ENCODE measurements around the gene TAF3. TPM values are rescaled to one million over a fixed set of nuclear protein-coding genes. Genes with fewer than 3 reads are reported as not detected.
A peak's percentile ranks its signal among the peaks of the same experiment; 100 is the strongest.
"Not testable (repeated sequence)": the region's sequence is repeated elsewhere in the genome, so short reads cannot be mapped to it uniquely, and the experiment has no call there.

The TAF3 gene
- total RNA-seq, 1 donor from 2014 or later: 4.8 TPM

DNA sequence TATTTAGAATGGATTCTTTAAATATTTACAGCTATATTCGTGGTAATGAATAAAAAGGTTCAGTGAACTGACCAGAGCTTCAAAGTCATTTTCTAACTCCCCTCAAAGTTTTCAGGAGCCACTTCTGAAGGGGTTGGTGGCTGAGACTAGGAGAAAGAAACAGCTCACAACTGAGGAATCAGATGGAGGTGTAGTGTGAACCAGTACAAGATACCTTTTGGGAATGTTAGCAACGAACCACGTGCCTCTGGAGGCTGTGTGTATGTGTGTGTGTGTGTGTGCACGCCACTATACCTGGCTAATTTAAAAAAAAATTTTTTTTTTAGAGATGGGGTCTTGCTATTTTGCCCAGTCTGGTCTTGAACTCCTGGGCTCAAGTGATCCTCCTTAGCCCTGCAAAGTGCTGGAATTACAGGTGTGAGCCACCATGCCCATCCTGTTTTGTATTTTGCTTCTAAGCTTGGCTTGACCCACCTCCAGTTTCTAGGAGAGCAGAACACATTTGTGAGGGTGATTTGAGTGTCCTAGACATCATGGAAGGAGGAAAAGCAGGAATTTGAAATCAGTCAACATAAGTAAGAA, 9.5 kb upstream of the TAF3 start:
- no peak for DNase-seq (ENCODE audit: low read depth)
- TF ChIP-seq, protein P1, sequence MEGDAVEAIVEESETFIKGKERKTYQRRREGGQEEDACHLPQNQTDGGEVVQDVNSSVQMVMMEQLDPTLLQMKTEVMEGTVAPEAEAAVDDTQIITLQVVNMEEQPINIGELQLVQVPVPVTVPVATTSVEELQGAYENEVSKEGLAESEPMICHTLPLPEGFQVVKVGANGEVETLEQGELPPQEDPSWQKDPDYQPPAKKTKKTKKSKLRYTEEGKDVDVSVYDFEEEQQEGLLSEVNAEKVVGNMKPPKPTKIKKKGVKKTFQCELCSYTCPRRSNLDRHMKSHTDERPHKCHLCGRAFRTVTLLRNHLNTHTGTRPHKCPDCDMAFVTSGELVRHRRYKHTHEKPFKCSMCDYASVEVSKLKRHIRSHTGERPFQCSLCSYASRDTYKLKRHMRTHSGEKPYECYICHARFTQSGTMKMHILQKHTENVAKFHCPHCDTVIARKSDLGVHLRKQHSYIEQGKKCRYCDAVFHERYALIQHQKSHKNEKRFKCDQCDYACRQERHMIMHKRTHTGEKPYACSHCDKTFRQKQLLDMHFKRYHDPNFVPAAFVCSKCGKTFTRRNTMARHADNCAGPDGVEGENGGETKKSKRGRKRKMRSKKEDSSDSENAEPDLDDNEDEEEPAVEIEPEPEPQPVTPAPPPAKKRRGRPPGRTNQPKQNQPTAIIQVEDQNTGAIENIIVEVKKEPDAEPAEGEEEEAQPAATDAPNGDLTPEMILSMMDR (IDR thresholded peaks at IDR 0.05; ENCODE audit: insufficient read depth, low read length, poor library complexity, severe bottlenecking): no peak
- H3K4me3 ChIP-seq (ENCODE audit: low read depth, low read length): no peak overlapping the region
- peaks cover 1% of the 10 kb centered on the region for H3K36me3 ChIP-seq (ENCODE audit: control insufficient read depth, insufficient read depth, low read length)
- no peaks in the 10 kb centered on the region for H3K27me3 ChIP-seq (ENCODE audit: control insufficient read depth, insufficient read depth, low read length)

DNA sequence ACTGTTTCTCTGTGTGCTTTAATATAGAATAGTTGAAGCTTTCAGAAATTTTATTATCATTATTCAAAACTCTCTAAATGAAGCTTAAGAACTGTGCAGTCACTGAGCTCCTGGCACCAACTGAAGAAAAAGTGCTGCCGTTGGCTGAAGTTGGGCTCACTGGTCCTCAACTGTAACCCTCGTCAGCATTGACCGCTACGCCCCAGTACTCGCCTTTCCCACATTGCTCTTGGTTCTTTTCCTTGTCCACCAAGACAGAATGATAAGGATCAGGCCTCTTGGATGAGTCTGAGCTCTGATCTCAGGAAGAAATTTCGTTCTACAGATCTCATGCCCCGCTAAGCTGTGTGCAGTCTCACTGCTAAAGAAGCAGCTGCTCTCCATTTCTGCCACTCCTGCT, 7.9 kb upstream of the TAF3 start:
- Histone ChIP-seq H3K27me3 (ENCODE audit: control insufficient read depth, insufficient read depth, low read length) (no peaks in the 10 kb centered on the region), H3K4me3 (ENCODE audit: low read depth, low read length) (no peak overlapping the region), H3K36me3 (ENCODE audit: control insufficient read depth, insufficient read depth, low read length) (no peaks in the 10 kb centered on the region)
- TF ChIP-seq, protein P1 (IDR thresholded peaks at IDR 0.05; ENCODE audit: insufficient read depth, low read length, poor library complexity, severe bottlenecking): no peak
- no peak for DNase-seq (ENCODE audit: low read depth)

DNA sequence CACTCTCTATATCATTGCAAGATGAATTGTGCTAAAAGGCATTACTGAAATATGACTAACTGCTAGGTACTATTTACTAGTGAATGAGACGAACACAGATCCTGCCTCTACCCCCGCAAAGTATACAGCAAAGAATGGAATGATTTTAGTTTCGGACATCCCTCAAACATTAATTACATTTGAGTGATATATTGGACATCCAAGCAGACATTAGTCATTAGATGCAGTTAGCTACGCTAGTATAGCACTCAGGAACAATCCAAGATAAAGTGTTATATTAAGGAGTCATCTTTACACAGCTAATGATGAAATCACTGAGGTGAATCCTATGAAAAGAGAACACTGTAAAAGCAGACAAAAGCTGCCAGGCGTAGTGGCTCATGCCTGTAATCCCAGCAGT, 7.3 kb upstream of the TAF3 start:
- TF ChIP-seq, protein P1 (IDR thresholded peaks at IDR 0.05; ENCODE audit: insufficient read depth, low read length, poor library complexity, severe bottlenecking): no peak
- DNase-seq (ENCODE audit: low read depth): no peak
- Histone ChIP-seq H3K36me3 (ENCODE audit: control insufficient read depth, insufficient read depth, low read length) (no peaks in the 10 kb centered on the region), H3K27me3 (ENCODE audit: control insufficient read depth, insufficient read depth, low read length) (no peaks in the 10 kb centered on the region), H3K4me3 (ENCODE audit: low read depth, low read length) (no peak overlapping the region)

DNA sequence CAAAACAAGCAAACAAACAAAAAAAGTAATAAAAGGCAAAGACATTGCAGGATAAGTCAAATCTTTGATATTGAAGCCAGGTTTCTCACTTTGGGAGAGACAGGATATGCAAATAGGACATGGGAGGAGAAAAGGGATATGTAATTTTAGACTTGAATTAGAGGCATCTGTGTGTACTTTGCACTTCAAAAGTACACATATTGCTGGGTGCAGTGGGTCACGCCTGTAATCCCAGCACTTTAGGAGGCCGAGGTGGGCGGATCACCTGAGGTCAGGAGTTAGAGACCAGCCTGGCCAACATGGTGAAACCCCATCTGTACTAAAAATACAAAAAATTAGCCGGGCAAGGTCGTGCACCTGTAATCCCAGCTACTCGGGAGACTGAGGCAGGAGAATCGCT, 6.6 kb upstream of the TAF3 start:
- not testable (repeated sequence) for H3K36me3 ChIP-seq (ENCODE audit: control insufficient read depth, insufficient read depth, low read length); DNase-seq (ENCODE audit: low read depth); H3K27me3 ChIP-seq (ENCODE audit: control insufficient read depth, insufficient read depth, low read length); H3K4me3 ChIP-seq (ENCODE audit: low read depth, low read length)

DNA sequence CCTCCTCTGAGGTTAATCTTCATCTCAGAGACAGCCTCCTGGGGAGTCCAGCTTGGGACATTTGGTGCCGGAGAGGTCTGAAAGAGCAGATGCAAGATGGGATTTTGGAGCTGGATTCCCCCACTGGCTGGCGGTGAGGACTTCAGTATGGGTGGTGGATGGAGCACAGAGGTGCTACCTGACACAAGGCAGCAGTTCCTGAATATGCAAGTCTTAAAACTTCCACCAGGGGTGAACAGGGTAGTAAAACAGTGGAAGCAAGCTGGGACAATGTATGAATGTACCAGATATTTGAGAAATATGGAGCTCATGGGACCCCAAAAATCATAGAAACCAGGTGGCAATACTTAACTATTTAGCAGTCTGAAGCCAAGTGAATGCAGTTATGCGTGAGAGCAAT, 4.8 kb upstream of the TAF3 start:
- Histone ChIP-seq H3K27me3 (ENCODE audit: control insufficient read depth, insufficient read depth, low read length) (no peaks in the 10 kb centered on the region), H3K36me3 (ENCODE audit: control insufficient read depth, insufficient read depth, low read length) (no peaks in the 10 kb centered on the region), H3K4me3 (ENCODE audit: low read depth, low read length) (no peak overlapping the region)
- TF ChIP-seq, protein P1 (IDR thresholded peaks at IDR 0.05; ENCODE audit: insufficient read depth, low read length, poor library complexity, severe bottlenecking): no peak
- no peak for DNase-seq (ENCODE audit: low read depth)

DNA sequence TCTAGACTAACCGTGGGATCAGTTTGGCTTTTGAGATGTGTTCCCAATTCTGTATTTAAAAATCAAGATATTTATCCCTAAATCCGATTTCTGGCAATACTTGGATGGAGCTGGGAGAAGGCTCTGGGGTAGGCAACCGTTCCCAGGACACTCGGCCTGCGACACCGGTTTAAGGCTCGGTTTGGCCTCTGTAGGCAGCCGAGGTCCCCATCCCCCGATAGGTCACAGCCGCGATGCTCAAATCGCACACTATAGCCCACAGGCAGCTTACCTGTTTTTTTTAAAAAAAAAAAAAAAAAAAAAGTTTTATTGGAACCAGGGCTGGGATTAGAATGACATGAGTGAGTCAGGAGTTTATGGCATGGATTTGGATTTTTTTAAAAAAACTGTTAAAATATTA, 729 bp upstream of the TAF3 start:
- H3K27me3 ChIP-seq (ENCODE audit: control insufficient read depth, insufficient read depth, low read length): no peaks in the 10 kb centered on the region
- H3K36me3 ChIP-seq (ENCODE audit: control insufficient read depth, insufficient read depth, low read length): no peaks in the 10 kb centered on the region
- TF ChIP-seq, protein P1 (IDR thresholded peaks at IDR 0.05; ENCODE audit: insufficient read depth, low read length, poor library complexity, severe bottlenecking): no peak
- H3K4me3 ChIP-seq (ENCODE audit: low read depth, low read length): peak overlapping the region; percentile 94
- no peak for DNase-seq (ENCODE audit: low read depth)
